Stimulated activated CD8-positive, alpha-beta memory T cell treated with anti-CD3 and anti-CD28 coated beads, Interleukin-2, amount 100 ng/mL, for 1 hour (primary cell): Measurements from ENCODE around the gene RBM43.
"Not testable (repeated sequence)": the region's sequence is repeated elsewhere in the genome, so short reads cannot be mapped to it uniquely, and the experiment has no call there.

Experiments used
- DNase-seq, 2 donors: peaks; one replicate each; pipeline ENCODE4 v3.0.0-alpha.2; 2020; ENCODE audit warnings: low read depth in 2 of 2

Gene RBM43

DNA sequence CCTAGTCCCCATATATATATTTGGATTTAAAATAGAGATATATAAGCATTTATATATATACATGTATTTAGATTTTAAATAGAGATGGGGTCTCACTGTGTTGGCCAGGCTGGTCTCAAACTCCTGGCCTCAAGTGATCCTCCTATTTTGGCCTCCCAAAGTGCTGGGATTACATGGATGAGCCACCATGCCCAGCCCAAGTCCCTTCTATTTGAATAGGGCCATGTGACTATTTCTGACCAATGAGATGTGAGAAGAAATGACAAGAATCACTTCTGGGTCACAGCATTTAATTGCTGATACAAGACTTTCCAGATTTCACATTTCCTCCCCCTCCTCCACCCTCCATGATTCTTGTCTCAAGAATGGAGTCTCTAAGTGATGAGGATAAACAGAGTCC lies 6.4 kb upstream of the RBM43 start:
- no peak for DNase-seq

DNA sequence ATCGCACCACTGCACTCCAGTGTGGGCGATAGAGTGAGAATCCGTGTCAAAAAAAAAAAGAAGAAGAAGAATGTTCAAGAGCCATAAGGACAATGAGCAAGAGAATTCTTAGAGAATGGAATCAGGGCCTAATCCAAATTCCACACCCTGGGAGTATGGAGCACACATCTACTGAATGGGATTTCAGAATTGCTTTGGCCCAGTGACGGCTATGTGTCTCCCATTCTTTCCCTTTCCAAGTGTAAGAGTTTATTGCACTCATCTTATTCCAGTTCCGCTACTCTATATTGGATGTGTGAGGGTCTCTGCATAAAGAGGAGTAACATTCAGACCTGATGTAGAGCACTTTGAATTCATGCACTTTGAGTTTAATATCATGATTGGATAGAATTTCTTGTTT lies 5.9 kb upstream of the RBM43 start:
- DNase-seq: no peak

GRCh38 chr2:151265991-151266390 lies 4.3 kb upstream of the RBM43 start:
- DNase-seq: no peak

- DNase-seq: no peak
Measured at GRCh38 chr2:151264157-151264825, 2.6 kb upstream of the RBM43 start.

DNA sequence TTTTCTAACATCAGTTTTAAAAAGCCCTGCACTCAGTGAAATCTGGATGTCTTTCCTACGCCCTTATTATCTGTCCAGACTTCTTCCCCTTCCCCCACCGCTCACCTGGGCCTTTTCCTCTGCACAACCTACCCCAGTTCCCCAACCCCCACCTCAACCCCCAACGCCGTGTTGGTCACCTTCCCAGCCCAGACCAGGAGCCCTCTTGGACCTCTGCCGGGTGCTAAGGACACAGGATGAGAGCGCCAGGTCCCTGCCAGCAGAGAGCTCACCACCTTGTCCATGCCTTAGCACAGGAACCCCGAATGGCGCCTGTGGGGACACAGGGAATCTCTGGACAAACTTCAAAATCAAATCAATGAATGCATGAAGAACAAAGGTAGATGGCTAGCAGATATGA lies 966 bp upstream of the RBM43 start:
- no peak for DNase-seq

DNA sequence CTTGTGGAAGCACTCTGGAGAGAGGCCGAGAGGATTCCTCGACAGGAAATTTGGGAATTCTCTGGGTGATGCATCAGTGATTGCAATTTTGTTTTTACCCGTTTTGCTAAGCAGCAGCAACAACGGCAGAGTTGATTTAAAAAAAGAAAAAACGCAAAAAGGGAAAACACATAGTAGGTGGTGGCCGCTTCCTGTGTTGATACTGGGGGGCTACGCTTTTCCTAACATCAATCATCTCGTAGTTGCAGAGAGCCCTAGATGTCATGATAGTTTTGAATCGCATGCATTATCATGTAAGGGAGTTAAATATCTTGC lies 271 bp upstream of the RBM43 start:
- DNase-seq: no peak

DNA sequence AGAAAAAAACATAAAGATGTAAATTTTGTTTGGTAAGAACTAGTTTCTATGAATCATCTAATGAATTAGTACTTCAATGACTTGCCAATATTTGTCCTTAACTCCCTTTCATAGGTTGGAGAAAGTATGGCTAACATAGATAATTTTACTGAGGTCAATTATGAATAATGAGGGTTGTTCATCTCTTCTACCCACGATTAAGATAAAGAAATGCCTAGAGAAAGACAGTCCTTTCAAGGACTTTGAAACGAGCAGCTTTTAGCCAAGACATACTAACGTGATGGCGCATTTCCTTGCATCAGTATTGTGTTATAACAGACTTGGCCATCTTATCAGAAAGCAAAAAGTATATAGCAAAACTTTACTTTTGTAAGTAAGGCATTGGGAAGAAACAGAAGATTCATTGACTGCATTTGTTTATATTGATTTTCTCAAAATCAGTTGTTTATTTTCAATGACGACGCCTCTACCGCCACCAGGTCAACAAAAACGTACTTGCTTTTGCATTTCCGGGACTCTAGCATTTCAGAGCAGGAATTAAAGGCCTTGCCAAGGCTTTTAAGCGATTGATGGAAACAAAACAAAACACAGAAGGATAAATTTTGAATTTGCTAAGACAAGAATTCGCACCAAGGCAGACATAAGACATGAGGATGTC lies 961 bp downstream of the RBM43 start:
- DNase-seq: no peak

- DNase-seq: no peak
Measured at GRCh38 chr2:151258121-151258520, 3.5 kb downstream of the RBM43 start.

DNA sequence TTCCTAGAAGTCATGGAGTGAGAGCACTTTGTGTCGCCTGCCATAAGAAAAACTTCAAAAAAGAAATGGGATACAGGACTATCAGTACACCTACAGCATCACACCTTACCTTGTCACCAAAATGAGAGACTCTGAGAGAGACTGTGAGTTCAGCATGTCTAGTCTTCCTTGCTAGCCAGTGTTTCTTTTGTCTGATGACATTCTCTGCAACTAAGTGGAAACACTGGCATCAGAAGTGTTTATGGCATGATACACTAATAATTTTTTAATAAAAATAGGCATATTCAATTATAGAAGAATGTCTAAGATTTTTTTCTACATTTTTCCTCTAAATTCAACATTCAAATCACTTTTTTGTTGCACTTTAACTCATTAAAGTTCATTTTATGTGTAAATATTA lies 9.0 kb downstream of the RBM43 start:
- no peak for DNase-seq

- DNase-seq: no peak
Measured at GRCh38 chr2:151251012-151251411, 10.7 kb downstream of the RBM43 start.

- no peak for DNase-seq
Measured at GRCh38 chr2:151247432-151247831, 14.2 kb downstream of the RBM43 start.

GRCh38 chr2:151246152-151246551 lies 15.5 kb downstream of the RBM43 start:
- DNase-seq: no peak

GRCh38 chr2:151243468-151243867 lies 18.2 kb downstream of the RBM43 start:
- DNase-seq: no peak

DNA sequence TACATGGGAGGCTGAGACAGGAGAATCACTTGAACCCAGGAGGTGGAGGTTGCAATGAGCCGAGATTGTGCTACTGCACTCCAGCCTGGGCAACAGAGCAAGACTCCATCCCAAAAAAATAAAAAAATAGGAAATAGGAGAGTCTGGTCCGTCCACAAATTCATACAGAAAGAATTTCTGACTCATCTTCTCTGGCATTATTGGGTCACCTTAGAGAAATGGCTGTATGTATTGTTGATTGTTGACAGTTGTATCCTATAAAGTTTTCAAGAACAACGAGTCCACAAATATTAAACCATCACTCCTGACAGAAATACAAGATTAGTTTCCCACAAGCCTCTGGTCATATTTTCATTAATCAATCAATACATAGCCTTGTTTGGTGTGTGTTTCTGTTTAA lies 20.4 kb downstream of the RBM43 start:
- no peak for DNase-seq

DNA sequence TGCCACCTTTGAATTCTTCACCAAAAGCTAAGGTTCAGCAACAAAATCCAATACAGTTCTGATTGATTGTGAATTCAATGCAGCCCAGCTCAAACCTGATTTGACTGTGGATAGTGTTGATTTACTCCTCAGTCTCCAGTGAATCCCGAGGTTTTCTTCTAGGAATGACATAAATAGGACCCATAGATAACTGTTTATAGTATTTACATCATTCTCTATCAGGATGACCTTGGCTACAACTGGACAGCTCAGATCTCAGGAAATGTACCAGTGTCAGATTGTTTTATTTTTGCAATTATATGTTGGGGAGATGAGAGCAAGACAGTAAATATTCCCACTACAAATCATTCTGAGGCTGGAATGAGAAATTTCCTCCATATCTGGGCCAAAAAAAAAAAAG lies 21.2 kb downstream of the RBM43 start:
- no peak for DNase-seq

DNA sequence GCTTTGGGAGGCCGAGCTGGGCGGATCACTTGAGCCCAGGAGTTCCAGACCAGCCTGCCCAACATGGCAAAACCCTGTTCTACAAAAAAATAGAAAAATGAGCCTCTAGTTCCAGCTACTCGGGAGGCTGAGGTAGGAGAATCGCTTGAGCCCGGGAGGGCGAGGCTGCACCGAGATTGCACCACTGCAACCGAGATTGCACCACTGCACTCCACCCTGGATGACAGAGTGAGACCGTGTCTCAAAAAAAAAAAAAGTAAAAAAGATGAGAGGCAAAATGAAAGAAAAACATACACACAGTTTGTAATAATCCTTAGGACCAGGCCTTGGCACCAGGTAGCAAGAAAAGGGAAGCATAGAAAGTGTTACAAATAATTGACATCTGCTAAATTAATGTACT lies 22.0 kb downstream of the RBM43 start:
- DNase-seq: no peak

DNA sequence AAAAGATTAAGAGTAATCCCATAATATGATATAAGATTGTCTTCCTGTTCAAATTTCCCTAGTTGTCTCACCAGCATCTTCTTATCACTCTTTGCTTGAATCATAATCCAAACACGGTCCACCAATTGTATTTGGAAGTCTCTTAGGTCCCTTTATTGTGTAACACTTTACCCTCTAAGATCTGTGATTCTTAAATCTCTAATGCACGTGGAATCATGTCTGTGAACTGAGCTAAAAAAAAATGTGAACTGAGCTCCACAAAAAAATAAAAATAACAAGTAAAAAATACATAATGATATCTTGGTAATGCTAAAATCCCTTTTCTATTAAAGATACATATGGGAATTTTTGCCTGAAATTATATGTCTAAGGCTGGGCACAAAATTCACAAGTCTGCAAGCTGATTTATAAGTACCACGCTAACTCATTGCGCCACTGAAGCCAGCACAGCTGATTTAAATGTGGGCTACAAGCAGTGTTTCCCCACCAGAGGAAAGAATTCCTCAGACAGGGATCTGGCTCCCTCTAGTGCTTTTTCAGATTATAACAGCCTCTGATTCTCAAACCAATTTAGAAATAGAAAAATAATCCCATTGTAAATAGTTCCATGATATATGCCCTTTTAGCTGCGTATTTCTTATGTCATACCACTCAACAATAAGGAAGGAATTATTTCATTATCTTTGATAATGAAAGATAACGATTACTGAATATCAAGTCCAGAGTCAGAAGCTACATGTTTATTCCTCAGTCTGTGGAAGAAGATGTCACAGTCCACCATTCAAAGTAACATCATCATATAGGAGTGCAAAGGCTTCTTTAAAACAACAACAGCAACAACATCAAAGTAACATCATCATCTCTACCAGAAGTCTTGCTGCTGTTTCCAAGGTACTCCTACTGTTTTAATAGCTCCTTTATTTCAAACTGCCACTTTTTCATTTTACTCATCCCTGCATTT lies 22.9 kb downstream of the RBM43 start:
- no peak for DNase-seq

DNA sequence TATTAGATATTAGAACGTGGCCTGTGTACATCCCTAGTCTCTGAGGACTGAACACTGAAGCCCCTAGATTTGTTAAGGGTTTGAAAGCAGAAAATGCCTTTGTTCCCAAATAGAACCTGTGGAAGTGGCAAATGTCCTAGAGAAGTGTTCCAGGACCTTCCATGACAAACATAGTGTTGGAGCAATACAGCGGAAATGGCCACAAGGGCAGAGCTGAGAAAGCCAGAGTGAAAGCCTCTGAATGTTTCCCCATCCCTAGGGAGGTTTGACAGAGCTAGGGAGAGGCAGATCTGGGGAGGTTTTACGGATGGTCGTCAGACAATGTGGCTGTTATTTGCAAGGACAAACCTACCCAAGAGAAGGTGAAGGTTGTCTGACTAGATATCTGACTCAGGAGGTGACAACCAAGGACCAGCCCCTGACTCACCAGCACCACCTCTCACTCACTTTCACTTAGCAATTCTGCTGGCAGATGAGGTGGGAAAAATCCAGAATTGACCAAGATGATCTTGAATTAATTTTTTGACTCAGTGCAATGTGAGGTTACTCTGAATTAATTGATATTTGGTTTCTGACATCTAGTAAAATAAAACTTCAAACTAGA lies 24.1 kb downstream of the RBM43 start:
- DNase-seq: no peak

- not testable (repeated sequence) for DNase-seq
Measured at GRCh38 chr2:151233760-151234159, 27.9 kb downstream of the RBM43 start.

DNA sequence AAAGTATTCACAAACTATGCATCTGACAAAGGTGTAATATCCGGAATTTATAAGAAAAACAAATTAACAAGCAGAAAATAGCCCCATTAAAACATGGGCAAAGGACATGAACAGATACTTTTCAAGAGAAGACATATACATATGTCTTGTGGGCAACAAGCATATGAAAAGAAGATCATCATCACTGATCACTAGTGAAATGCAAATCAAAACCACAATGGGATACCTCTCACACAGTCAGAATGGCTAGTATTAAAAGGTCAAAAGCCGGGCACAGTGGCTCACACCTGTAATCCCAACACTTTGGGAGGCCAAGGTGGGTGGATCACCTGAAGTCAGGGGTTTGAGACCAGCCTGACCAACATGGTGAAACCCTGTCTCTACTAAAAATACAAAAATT lies 28.4 kb downstream of the RBM43 start:
- DNase-seq: not testable (repeated sequence)

DNA sequence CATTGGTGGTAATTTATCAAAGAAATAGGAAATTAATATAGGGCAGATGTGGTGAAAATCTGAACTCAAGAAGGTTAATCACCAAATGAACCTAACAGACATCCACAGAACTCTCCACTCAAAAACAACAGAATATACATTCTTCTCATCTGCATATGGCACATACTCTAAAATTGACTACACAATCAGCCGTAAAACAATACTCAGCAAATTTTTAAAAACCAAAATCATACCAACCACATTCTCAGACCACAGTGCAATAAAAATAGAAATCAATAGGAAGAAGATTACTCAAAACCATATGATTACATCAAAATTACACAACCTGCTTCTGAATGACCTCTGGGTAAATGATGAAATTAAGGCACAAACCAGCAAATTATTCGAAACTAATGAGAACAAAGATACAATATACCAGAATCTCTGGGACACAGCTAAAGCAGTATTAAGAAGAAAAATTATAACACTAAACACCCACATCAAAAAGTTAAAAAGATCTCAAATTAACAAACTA lies 31.0 kb downstream of the RBM43 start:
- no peak for DNase-seq

- no peak for DNase-seq
Measured at GRCh38 chr2:151228847-151229512, 32.7 kb downstream of the RBM43 start.
